GM18511 (cell line): ENCODE measurements around the gene FTSJ3.
"Not testable (repeated sequence)": the region's sequence is repeated elsewhere in the genome, so short reads cannot be mapped to it uniquely, and the experiment has no call there.

Experiments
- ATAC-seq: cut with Tn5 transposase; IDR thresholded peaks from one replicate; pipeline ENCODE4 v1.9.1; 2021; ENCODE audit warnings: mild to moderate bottlenecking, moderate library complexity; ENCODE audit not compliant: unreplicated experiment

The FTSJ3 gene, protein sequence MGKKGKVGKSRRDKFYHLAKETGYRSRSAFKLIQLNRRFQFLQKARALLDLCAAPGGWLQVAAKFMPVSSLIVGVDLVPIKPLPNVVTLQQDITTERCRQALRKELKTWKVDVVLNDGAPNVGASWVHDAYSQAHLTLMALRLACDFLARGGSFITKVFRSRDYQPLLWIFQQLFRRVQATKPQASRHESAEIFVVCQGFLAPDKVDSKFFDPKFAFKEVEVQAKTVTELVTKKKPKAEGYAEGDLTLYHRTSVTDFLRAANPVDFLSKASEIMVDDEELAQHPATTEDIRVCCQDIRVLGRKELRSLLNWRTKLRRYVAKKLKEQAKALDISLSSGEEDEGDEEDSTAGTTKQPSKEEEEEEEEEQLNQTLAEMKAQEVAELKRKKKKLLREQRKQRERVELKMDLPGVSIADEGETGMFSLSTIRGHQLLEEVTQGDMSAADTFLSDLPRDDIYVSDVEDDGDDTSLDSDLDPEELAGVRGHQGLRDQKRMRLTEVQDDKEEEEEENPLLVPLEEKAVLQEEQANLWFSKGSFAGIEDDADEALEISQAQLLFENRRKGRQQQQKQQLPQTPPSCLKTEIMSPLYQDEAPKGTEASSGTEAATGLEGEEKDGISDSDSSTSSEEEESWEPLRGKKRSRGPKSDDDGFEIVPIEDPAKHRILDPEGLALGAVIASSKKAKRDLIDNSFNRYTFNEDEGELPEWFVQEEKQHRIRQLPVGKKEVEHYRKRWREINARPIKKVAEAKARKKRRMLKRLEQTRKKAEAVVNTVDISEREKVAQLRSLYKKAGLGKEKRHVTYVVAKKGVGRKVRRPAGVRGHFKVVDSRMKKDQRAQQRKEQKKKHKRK

GRCh38 chr17:63827002-63827800 lies at the start of gene FTSJ3, which contains the start of gene PSMC5:
FTSJ3 (minus strand) TSS chr17:63827663; CDS start chr17:63826902, 761 bp downstream.
PSMC5 (plus strand) TSS chr17:63827431; CDS start chr17:63827491, 60 bp downstream.
- ATAC-seq, result peak; percentile 94

- ATAC-seq, result not testable (repeated sequence)
These were observed 47.2 kb upstream of the FTSJ3 start for GRCh38 chr17:63874693-63875092.

DNA sequence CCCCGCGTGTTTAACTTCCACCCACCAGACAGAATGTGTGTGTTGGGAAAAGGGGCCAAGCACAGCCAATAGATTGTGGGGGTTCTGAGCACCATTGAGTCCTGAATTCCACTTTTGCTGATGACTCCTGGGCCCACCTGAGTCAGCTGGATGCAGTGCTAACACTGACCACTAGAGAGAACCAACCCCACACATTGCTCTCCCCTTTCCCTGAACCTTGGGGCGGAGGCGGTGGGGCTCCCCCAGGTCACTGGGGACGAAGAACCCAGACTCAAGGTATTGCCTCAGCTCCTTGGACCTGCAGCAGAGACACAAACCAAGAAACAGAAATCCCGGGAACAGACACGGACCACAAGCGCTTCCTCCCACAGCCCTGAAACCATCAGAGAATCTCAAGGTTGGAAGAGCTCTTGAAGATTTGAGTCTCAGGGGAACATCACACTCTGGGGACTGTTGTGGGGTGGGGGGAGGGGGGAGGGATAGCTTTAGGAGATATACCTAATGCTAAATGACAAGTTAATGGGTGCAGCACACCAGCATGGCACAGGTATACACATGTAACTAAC lies 46.7 kb upstream of the FTSJ3 start:
- not testable (repeated sequence) for ATAC-seq

GRCh38 chr17:63873577-63873976 lies 46.1 kb upstream of the FTSJ3 start, which contains the start of gene CSH2:
CSH2 (minus strand) TSS chr17:63873677; CDS start chr17:63873614, 63 bp downstream.
- ATAC-seq, result not testable (repeated sequence)

DNA sequence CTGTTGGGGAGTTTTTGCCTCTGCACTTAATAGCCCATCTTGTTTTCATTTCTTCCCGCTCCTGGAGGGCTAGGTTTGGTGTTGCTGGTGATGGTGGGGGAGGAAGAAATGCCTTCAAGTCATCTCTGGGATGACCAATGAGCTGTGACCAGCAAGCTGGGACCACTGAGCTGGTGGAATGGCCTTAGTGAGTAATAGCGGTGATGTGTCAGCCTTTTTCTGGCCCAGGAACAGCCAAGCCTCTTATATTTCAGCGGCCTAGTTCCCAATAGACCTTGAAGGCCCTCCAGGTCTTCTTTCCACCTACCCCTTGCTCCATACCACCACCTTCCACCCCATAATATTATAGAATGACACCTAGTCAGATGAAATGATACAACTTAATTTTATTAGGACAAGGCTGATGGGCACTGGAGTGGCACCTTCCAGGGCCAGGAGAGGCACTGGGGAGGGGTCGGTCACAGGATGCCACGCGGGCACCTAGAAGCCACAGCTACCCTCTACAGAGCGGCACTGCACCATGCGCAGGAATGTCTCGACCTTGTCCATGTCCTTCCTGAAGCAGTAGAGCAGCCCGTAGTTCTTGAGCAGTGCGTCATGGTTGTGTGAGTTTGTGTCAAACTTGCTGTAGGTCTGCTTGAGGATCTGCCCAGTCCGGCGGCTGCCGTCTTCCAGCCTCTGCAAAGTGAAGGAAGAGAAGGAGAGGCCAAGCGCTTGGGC lies 44.3 kb upstream of the FTSJ3 start:
- not testable (repeated sequence) for ATAC-seq

DNA sequence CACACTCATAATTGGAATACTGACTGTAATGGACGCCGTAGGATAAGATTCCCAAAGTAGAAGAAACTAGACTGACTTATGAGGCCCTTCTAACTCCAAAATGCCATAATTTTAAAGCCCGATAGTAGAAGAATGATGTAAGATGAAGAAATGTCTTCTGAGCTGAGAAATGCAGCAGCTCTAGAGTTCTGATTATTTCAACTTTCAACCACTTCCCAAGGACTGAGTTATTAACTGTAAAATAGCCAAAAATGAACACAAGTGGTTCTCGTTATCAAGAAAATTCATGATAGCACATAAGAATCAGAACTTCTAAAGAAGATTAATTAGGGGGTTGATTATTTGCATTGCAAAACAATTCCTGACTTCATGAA lies 42.8 kb upstream of the FTSJ3 start:
- not testable (repeated sequence) for ATAC-seq

DNA sequence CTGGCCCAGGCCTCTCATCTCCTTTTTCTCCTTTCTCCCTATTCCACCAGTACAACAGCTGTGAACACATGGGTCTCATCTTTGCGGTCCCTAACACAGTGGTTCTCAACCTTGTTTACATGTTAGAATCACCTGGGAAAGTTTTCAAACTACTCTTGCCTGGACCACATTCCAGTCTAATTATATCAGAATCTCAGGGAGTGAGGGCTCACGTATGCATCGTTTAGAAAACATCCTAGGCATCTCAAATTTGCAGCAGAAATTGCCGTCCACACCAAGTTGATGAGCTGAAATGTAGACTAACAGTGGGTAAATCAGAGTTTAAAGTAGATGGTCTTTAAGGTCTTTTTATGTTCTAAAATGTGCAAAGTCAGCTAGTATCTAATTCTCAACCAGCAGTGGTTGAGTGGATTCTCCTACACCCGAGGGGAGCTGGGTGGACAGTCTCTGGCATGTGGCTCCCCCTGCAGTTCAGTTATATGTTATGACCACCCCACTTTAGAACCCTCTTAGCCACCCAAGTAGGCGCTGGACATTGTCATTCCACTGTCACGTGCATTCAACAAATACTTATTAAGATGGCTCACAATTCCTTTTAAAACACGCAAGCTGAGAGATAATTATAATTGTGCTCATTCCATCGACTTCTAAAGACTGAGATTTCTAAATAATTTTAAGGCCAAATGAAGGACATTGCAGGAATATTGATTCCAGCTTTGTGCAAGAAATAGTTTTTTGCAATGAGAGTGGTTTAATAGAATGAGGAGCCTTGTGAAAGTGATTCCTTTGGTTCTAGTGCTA lies 42.2 kb upstream of the FTSJ3 start:
- ATAC-seq, result not testable (repeated sequence)

GRCh38 chr17:63866625-63867024 lies 39.2 kb upstream of the FTSJ3 start:
- ATAC-seq, result not testable (repeated sequence)

GRCh38 chr17:63859257-63859656 lies 31.8 kb upstream of the FTSJ3 start:
- no peak for ATAC-seq

GRCh38 chr17:63856425-63856824 lies 29.0 kb upstream of the FTSJ3 start:
- ATAC-seq, result not testable (repeated sequence)

DNA sequence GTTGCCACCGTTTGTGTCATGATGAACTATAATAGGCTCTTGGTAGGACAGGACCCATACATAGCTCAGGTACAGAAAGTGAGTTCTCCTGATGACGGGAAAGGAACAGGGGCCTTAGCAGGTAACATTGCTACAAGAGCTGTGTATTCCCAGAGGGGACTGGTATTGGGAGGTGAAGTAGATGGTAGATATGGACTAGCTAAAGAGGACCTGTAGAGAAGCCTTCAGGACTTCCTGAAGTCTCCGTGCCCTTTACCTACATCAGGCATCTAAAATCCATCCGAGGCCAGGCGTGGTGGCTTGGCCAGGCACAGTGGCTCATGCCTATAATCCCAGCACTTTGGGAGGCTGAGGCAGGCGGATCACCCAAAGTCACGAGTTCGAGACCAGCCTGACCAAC lies 27.7 kb upstream of the FTSJ3 start:
- no peak for ATAC-seq

DNA sequence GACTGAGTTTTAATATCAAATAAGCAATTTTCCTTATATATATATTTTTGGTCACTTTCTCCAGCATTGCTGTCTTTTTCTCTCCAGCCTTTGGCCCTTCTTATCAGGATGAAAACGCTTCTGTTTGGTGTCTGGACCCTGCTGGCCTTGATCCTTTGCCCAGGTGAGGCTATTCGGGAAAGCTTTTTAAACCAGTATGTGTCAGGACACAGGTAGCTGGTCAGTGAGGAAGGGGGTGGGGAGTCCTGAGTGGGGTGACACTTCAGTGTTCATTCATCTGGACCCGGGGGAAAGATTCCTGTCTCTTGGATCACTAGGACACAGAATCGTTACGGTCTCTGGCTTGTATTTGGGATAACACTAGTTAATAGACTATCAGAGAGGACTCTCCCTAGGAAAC lies 27.2 kb upstream of the FTSJ3 start:
- no peak for ATAC-seq

DNA sequence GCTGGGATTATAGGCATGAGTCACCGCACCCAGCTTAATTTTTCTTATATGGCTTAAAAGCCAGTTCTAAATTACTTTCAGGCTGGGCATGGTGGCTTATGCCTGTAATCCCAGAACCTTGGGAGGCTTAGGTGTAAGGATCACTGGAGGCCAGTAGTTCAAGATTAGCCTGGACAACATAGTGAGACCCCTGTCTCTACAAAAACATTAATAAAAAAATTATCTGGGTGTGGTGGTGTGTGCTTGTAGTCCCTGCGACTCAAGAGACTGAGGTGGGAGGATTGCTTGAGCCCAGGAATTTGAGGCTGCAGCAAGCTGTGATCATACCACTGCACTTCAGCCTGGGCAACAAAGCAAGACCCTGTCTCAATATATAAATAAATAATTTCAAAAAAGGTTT lies 25.8 kb upstream of the FTSJ3 start:
- no peak for ATAC-seq

DNA sequence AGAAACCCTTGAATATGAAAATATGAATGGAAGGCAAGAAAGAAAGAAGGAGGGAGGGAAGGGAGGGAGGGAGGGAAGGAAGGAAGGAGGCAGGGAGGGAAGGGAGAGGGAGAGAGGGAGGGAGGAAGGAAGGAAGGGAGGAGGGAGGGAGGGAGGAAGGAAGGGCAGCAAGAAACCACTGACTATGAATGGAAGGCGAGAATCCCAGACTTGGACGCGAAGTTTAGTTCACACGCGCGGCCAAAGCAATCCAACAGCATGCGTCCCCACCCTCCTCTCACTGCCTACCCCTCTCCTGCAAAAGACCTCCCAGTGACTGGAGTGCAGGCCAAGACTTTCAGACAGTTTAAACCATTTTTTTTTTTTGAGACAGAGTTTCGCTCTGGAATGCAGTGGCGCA lies 22.9 kb upstream of the FTSJ3 start:
- ATAC-seq, result no peak

- peak; percentile 96 for ATAC-seq
These were observed 21.6 kb upstream of the FTSJ3 start for GRCh38 chr17:63848834-63849689.

DNA sequence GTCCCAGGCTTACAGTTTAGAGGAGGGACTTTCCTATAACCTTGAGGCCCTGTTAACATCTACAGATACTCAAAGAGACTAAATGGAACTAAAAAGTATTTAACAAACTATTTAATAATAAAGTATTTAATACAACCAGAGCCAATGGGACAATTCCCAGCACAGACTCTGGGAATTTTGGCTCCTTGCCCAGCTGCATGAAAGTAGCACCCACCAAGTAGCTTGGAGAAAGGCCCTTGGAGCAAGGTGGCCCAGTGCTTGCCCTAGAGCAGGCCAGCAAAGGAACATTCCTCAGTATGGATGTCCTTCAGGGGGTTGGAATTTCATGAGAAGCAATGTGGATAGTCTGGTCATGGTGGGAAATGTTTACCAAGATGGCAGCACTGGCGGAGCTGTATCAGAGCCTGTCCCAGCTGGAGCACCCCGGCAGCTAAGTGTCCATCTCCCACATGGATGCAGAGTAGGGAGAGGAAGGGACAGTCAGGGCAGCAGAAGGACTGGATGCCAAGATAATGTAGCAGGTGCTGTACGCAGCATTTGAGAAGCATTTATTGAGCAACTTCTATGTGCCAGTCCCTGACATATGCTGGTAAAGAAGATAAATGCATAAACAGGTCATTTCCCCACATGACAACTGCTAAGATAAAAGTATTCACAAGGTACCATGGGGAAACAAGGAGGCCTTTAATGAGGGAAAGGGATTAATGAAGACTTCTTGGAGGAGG lies 20.2 kb upstream of the FTSJ3 start:
- ATAC-seq, result no peak

DNA sequence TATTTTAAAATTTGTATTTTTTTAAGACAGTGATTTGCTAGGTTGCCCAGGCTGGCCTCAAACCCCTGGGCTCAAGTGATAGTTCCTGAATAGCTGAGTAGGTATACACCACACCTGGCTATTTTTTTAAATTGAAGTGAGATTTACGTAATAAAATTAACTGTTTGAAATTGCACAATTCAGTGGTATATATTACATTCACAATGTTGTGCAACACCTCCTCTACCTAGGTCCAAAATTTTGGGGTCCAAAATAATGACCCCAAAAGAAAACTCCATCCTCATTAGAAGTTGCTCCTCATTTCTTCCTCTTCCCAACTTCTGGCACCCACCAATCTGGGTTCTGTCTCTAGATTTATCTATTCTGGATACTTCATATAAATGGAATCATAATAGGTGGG lies 18.0 kb upstream of the FTSJ3 start:
- no peak for ATAC-seq
